Thyroid gland (tissue), 4 donors: ENCODE data around the gene FAM24A.
"Not testable (repeated sequence)": the region's sequence is repeated elsewhere in the genome, so short reads cannot be mapped to it uniquely, and the experiment has no call there.

Experiments
- POLR2A ChIP-seq, 2 donors: fragments of 450-650 bp; IDR thresholded peaks; one replicate each; pipeline ENCODE4 v1.6.1; 2017; ENCODE audit warnings: antibody characterized with exemption in 2 of 2, mild to moderate bottlenecking in 2 of 2, moderate library complexity in 1 of 2
- TF ChIP-seq, protein P1 (sequence below), 6 experiments: fragments of 200-600 bp in 3 of 6; fragments of 450-650 bp in 3 of 6; sonication (generic) in 3 of 6; IDR thresholded peaks; one replicate each; pipeline ENCODE4 v1.5.1; 2016 to 2019; ENCODE audit warnings: antibody characterized with exemption in 6 of 6, mild to moderate bottlenecking in 2 of 6, inconsistent platforms in 1 of 6, moderate library complexity in 1 of 6

DNA sequence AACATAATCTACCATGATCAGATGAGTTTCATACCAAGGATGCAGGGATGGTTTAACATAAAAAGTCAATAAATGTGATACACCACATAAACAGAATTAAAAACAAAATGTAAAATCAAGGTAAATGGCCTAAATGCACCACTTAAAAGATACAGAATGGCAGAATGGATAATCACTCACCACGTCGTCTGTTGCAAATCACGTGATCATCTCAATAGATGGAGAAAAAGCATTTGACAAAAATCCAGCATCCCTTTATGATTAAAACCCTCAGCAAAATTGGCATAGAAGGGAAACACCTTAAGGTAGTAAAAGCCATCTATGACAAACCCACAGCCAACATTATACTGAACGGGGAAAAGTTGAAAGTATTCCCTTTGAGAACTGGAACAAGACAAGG, 6.5 kb upstream of the FAM24A start:
- TF ChIP-seq, protein P1, sequence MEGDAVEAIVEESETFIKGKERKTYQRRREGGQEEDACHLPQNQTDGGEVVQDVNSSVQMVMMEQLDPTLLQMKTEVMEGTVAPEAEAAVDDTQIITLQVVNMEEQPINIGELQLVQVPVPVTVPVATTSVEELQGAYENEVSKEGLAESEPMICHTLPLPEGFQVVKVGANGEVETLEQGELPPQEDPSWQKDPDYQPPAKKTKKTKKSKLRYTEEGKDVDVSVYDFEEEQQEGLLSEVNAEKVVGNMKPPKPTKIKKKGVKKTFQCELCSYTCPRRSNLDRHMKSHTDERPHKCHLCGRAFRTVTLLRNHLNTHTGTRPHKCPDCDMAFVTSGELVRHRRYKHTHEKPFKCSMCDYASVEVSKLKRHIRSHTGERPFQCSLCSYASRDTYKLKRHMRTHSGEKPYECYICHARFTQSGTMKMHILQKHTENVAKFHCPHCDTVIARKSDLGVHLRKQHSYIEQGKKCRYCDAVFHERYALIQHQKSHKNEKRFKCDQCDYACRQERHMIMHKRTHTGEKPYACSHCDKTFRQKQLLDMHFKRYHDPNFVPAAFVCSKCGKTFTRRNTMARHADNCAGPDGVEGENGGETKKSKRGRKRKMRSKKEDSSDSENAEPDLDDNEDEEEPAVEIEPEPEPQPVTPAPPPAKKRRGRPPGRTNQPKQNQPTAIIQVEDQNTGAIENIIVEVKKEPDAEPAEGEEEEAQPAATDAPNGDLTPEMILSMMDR (IDR thresholded peaks at IDR 0.05), result not testable (repeated sequence)
- not testable (repeated sequence) for TF ChIP-seq POLR2A (IDR thresholded peaks at IDR 0.05)
